ENCODE measurements around the gene CEP112.

DNA sequence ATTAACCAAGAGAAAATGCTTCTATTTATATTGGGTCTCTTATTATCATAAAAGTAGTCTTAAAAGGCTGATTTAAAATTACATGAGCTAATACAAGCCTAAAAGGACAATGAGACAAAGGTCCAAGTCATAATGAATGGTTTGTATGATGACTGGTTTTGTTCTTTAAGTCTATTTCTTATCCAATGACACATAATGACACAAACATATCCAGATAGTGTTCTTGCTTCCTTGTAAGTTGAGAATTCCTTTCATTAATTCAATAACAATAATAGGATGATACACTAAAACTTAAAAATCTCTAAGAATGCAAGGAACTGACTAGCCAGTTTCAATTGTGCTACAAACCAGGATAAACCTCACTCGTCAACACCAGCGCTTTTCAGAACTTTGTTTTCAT lies 244.1 kb downstream of the CEP112 start:
- TF ChIP-seq, protein P1, sequence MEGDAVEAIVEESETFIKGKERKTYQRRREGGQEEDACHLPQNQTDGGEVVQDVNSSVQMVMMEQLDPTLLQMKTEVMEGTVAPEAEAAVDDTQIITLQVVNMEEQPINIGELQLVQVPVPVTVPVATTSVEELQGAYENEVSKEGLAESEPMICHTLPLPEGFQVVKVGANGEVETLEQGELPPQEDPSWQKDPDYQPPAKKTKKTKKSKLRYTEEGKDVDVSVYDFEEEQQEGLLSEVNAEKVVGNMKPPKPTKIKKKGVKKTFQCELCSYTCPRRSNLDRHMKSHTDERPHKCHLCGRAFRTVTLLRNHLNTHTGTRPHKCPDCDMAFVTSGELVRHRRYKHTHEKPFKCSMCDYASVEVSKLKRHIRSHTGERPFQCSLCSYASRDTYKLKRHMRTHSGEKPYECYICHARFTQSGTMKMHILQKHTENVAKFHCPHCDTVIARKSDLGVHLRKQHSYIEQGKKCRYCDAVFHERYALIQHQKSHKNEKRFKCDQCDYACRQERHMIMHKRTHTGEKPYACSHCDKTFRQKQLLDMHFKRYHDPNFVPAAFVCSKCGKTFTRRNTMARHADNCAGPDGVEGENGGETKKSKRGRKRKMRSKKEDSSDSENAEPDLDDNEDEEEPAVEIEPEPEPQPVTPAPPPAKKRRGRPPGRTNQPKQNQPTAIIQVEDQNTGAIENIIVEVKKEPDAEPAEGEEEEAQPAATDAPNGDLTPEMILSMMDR (IDR thresholded peaks at IDR 0.05; ENCODE audit: control extremely low read depth in 1 of 3, insufficient read depth in 1 of 3, low read depth in 1 of 3, low read length in 3 of 3), result no peak
- TF ChIP-seq SRF (IDR thresholded peaks at IDR 0.05; ENCODE audit: low read depth, low read length) (no peak), TEAD4 (IDR thresholded peaks at IDR 0.05; ENCODE audit: low read depth, low read length) (no peak), EP300 (IDR thresholded peaks at IDR 0.05; ENCODE audit: borderline replicate concordance in 1 of 2, low read depth in 2 of 2, low read length in 2 of 2) (no peak), POLR2A (IDR thresholded peaks at IDR 0.05; ENCODE audit: control extremely low read depth in 1 of 2, low read depth in 2 of 2, low read length in 2 of 2) (no peak), BCL11A (IDR thresholded peaks at IDR 0.05; ENCODE audit: low read depth in 2 of 2, low read length in 2 of 2) (no peak), EZH2 (IDR thresholded peaks at IDR 0.05; ENCODE audit: low read depth, low read length, severe bottlenecking) (no peak), YY1 (IDR thresholded peaks at IDR 0.05; ENCODE audit: low read depth, low read length) (no peak), JUND (IDR thresholded peaks at IDR 0.05; ENCODE audit: low read length) (no peak), MAFK (IDR thresholded peaks at IDR 0.05; ENCODE audit: low read depth, low read length) (no peak)

Data from H1 (cell line).